SK-N-MC (cell line): ENCODE results near the gene AOPEP.

ENCODE experiments used
- EZH2 ChIP-seq: fragments of 200-600 bp; sonication (generic); IDR thresholded peaks from one replicate; pipeline ENCODE4 v1.6.1; 2017; ENCODE audit warnings: antibody characterized with exemption
- POLR2AphosphoS5 ChIP-seq: IDR thresholded peaks from 2 replicates; pipeline ENCODE4 v1.6.1; 2012; ENCODE audit warnings: mild to moderate bottlenecking, low read depth, low read length, borderline replicate concordance

GRCh38 chr9:94874316-94874715 lies 147.8 kb downstream of the AOPEP start:
- TF ChIP-seq EZH2 (no peak), POLR2AphosphoS5 (no peak)
